DMS 273 (cell line): ENCODE results near the gene KLRC2.
"Not testable (repeated sequence)": the region's sequence is repeated elsewhere in the genome, so short reads cannot be mapped to it uniquely, and the experiment has no call there.

Experiments used
- DNase-seq: peaks from one replicate; lab custom pipeline; 2025; ENCODE audit not compliant: unreplicated experiment; lab: John Stamatoyannopoulos, UW

The KLRC2 gene

DNA sequence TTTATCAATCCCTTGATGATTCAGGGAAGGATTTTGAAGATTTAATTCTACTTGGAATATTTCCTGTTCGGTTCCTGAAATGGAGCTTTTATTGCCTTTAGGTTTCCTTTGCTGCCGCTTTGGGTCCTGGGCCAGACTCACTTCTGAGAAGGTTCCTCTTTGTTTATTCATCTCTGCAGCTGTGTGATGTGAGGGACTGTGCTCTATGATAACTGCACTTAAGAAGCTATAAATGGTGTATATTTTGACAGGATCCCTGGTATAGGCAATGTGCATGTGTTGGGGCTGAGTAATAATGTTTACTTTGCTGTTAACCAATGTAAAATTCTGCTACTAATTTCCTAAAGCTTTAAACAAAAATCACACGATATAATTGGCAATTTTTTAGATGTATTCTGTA, at the start of gene KLRC2:
TSS of gene KLRC2 (minus strand) at position 195 of the 400 bp plus-strand sequence. CDS start at position 171, 24 bp downstream.
- DNase-seq: not testable (repeated sequence)

DNA sequence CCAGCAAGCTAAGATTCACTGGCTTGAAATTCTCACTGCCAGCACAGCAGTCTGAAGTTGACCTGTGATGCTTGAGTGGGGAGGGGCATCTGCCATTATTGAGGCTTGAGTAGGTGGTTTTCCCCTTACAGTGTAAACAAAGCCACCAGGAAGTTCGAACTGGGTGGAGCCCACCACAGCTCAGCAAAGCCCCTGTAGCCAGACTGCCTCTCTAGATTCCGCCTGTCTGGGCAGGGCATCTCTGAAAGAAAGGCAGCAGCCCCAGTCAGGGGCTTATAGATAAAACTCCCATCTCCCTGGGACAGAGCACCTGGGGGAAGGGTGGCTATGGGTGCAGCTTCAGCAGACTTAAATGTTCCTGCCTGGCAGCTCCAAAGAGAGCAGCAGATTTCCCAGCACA, 46.1 kb upstream of the KLRC2 start:
- DNase-seq: not testable (repeated sequence)

DNA sequence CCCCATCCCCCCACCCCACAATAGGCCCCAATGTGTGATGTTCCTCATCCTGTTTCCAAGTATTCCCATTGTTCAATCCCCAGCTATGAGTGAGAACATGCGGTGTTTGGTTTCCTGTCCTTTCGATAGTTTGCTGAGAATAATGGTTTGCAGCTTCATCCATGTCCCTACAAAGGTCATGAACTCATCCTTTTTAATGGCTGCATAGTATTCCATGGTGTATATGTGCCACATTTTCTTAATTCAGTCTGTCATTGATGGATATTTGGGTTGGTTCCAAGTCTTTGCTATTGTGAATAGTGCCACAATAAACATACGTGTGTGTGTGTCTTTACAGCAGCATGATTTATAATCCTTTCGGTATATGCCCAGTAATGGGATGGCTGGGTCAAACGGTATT, 37.0 kb upstream of the KLRC2 start:
- not testable (repeated sequence) for DNase-seq

DNA sequence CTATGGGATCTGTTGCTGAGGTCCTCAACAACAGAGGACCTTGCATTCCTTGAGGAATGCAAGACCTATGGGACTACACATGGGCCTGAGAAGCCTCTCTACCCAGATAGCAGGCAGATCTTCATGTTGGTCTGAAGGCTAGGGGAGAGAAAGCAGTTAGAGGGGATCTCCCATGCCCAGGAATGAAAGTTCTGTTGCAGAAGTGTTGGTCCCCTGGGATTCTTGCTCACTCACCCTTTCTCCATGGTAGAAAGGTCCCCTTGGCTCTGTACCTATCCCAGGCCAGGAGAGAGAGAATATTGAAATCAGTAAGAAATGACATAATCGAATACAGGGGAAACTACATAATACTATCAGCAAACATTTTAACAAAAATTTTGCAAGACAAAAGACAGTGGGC, 33.9 kb upstream of the KLRC2 start:
- no peak for DNase-seq

DNA sequence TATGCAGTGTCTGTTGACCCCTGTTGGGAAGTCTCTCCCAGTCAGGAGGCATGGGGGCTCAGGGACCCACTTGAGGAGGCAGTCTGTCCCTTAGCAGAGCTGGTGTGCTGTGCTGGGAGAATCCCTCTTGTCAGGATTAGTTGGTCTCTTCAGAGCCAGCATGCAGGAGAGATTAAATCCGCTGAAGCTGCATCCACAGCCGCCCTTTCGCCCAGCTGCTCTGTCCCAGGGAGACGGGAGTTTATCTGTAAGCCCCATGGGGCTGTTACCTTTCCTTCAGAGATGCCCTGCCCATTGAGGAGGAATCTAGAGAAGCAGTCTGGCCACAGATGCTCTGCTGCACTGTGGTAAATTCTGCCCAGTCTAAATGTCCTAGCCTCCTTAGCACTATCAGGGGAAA, 30.5 kb upstream of the KLRC2 start:
- DNase-seq: no peak

DNA sequence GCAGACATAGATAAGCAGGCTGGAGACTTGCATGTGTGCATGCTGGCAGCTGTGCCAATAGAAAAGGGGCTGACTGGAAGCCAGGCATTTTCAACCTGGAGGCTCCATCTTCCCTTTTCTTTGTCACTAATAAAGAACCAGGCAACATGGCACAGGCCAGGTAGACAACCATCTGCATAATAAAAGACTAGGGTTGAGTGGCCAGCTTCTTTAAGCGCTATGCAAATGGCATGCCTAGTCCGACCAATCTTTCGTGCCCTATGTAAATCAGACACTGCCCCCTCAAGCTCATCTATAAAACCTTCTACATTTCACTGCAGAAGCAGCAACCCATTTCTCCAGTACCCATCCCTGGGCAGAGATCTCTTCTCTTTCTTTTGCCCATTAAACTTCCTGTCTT, 21.9 kb upstream of the KLRC2 start:
- no peak for DNase-seq

DNA sequence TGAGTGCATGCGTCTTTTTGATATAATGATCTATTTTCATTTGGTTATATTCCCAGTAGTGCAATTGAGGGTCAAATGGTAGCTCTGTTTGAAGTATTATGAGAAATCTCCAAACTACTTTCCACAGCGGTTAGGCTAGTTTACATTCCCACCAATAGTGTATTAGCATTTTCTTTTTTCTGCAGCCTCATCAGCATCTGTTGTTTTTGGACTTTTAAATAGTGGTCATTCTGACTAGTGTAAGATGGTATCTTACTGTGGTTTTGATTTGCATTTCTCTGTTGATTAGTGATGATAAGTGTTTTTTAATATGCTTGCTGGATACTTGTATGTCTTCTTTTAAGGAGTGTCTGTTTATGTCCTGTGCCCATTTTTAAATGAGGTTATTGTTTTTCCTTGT, 21.0 kb upstream of the KLRC2 start:
- DNase-seq: no peak

DNA sequence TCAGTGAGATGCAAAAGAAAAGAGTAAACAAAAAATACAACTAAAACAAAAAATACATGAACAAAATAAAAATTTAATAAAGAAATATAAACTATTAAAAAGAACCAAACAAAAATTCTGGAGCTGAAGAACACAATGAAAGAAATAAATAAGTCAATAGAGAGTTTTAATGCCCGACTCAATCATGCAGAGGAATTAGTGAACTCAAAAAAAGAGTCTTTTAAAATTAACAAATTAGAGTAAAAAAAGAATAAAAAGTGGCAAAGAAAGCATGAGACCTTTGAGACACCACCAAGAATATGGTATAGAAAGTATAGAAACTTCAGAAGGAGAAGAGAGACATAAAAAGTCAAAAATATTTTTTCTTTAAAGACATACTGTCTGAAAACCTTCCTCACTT, 20.0 kb upstream of the KLRC2 start:
- no peak for DNase-seq

DNA sequence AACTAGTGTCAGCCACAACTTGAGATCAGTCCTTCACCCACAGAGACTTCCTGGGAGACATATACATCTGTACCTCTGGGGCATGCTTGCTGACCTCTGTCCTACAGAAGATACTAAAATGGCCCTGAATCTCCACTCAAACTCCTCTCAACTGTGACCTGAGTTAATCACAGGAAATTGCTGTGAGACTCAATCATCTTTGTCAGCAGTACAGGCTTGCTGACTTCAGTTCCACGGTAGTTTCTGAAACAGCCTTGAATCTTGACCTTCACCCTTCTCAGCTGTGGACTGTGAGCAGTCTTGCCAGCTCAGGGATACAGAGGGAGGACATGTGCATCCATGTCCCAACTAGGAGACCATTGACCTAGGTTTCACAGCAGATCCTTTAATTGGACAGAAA, 18.7 kb upstream of the KLRC2 start:
- DNase-seq: no peak

DNA sequence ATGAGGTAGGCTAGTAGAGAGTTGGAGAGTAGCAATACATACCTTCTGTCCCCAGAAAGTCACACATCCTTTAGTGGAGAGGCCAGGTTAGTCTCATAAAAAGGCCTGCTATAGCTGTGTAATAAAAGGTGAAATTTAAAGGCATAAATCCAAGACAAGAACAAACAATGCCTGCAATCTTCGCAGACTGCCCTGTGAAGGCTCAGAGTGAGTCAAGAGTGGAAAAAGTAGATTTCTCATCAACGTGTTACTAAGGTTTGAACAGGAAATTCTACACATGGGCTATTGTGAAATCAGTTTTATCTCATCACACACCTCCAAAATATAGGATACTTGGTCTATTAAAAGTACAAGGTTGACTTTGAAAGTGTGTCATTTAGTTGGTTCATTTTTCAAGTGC, 17.3 kb upstream of the KLRC2 start, which contains the start of gene KLRC1:
TSS of gene KLRC1 (minus strand) at position 222 of the 400 bp plus-strand sequence. CDS start 2,221 bp downstream, outside the sequence.
- DNase-seq: no peak

DNA sequence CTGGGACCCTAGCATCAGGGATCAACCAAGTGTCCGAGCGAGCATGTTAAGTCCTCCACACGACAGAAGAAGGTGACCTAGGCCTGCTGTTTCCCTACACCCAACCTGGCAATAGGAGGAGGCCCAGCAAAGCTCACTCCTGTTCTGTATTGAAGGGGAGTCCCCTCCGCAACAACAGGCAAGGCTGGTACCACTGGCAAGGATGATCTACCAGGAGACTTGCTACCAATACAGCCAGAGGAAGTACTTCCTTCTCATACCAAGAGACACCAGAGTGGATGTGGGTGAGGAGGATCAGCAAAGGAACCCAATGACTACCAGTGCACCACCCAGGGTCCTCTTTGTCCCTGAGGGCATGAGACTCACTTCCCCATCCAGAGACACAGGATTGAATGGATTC, 12.4 kb upstream of the KLRC2 start:
- DNase-seq: no peak

DNA sequence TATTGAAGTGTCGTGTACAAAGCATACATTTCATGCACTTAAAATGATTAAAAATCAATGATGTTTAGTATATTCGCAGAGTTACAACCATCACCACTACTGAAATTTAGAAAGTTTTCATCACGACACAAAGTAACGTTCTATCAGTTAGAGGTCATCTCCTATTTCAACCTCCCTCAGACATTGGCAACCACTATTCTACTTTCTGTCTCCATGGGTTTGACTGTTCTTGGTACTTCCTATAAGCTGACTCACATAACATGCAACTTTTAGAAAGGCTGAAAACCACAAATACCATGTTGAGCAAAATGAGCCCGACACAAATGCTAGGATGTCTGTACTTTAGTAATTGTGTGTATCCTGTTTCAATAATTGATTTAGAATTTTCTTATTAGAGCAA, 10.2 kb upstream of the KLRC2 start:
- DNase-seq: not testable (repeated sequence)

DNA sequence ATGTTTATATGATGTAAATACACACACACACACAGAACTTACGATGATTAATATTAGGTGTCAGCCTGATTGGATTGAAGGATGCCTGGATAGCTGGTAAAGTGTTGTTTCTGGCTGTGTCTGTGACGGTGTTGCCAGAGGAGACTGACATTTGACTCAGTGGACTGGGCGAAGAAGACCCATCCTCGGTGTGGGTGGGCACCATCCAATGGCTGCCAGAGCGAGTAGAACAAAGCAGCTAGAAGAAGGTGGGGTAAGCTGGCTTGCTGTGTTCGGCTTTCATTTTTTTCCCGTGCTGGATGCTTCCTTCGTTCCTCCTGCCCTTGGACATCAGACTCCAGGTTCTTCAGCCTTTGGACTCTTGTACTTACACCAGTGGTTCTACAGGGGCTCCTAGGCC, 5.3 kb upstream of the KLRC2 start:
- not testable (repeated sequence) for DNase-seq

DNA sequence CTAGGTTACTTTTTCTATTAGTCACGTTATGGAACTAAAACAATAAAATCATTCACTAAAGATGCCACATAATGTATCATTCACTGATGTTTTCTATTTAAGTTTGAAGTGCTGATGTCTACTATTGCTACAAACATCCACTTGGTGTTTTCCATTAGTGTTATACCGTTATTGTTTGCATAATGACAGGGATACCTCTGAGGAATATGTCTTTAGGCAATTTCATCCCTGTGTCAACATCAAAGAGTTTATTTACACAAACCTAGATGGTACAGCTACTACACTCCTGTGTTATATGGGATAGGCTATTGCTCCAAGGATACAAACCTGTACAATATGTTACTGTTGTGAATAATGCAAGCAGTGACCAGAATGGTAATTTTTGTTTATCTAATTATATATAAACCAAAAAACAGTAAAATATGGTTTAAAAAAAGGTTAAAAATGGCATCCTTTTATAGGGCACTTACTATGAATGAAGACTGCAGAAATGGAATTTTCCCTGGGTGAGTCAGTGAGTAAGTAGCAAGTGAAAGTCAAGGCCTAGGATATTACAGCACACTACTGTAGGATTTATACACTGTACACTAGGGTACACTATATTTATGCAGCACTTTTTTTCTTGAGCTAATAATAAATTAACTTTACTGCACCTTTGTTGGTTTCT, 3.9 kb upstream of the KLRC2 start:
- not testable (repeated sequence) for DNase-seq

DNA sequence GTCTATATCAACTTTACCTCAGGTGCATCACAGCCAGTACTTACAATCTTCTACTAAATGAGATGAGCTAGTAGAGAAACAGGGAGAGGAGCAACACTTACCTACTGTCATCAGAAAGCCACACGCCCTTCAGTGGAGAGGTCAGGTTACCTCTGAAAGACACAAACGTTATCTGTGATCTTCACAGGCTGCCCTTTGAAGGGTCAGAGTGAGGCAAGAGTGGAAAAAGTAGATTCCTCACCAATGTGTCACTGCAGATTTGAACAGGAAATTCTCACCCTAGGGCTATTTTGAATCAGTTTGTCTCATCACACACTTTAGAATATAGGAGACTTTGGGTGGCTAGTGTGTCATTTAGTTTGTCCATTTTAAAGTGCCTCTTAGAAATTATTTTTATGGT, 1.8 kb upstream of the KLRC2 start:
- not testable (repeated sequence) for DNase-seq

DNA sequence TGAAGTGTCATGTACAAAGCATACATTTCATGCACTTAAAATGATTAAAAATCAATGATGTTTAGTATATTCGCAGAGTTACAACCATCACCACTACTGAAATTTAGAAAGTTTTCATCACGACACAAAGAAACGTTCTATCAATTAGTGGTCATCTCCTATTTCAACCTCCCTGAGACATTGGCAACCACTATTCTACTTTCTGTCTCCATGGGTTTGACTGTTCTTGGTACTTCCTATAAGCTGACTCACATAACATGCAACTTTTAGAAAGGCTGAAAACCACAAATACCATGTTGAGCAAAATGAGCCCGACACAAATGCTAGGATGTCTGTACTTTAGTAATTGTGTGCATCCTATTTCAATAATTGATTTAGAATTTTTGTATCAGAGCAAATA, 5.2 kb downstream of the KLRC2 start:
- DNase-seq: not testable (repeated sequence)

DNA sequence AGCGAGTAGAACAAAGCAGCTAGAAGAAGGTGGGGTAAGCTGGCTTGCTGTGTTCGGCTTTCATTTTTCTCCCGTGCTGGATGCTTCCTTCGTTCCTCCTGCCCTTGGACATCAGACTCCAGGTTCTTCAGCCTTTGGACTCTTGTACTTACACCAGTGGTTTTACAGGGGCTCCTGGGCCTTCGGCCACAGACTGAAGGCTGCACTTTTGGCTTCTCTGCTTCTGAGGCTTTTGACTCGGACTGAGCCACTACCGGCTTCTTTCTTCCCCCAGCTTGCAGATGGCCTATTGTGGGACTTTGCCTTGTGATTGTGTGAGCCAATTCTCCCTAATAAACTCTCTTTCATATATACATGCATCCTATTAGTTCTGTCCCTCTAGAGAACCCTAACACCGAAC, 9.9 kb downstream of the KLRC2 start:
- not testable (repeated sequence) for DNase-seq

DNA sequence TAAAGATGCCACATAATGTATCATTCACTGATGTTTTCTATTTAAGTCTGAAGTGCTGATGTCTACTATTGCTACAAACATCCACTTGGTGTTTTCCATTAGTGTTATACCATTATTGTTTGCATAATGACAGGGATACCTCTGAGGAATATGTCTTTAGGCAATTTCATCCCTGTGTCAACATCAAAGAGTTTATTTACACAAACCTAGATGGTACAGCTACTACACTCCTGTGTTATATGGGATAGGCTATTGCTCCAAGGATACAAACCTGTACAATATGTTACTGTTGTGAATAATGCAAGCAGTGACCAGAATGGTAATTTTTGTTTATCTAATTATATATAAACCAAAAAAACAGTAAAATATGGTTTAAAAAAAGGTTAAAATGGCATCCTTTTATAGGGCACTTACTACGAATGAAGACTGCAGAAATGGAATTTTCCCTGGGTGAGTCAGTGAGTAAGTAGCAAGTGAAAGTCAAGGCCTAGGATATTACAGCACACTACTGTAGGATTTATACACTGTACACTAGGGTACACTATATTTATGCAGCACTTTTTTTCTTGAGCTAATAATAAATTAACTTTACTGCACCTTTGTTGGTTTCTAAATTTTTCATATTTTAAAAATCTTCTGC, 11.4 kb downstream of the KLRC2 start:
- not testable (repeated sequence) for DNase-seq

DNA sequence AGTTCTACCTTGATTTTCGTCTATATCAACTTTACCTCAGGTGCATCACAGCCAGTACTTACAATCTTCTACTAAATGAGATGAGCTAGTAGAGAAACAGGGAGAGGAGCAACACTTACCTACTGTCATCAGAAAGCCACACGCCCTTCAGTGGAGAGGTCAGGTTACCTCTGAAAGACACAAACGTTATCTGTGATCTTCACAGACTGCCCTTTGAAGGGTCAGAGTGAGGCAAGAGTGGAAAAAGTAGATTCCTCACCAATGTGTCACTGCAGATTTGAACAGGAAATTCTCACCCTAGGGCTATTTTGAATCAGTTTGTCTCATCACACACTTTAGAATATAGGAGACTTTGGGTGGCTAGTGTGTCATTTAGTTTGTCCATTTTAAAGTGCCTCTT, 13.7 kb downstream of the KLRC2 start:
- DNase-seq: not testable (repeated sequence)

DNA sequence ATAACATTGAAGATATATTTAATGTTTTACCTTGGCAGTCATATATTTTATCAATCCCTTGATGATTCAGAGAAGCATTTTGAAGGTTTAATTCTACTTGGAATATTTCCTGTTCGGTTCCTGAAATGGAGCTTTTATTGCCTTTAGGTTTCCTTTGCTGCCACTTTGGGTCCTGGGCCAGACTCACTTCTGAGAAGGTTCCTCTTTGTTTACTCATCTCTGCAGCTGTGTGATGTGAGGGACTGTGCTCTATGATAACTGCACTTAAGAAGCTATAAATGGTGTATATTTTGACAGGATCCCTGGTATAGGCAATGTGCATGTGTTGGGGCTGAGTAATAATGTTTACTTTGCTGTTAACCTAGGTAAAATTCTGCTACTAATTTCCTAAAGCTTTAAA, 15.5 kb downstream of the KLRC2 start, which contains the start of gene KLRC3:
TSS of gene KLRC3 (minus strand) at position 262 of the 400 bp plus-strand sequence. CDS start at position 217, 45 bp downstream.
- not testable (repeated sequence) for DNase-seq

DNA sequence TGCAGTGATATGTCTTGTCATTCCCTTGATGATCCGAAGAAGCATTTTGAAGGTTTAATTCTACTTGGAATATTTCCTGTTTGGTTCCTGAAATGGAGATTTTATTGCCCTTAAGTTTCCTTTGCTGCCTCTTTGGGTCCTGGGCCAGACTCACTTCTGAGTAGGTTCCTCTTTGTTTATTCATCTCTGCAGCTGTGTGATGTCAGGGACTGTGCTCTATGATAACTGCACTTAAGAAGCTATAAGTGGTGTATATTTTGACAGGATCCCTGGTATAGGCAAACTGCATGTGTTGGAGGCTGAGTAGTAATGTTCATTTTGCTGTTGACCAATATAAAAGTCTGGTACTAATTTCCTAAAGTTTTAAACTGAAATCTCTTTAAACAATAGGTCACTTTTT, 26.4 kb downstream of the KLRC2 start, which contains the start of gene KLRC4:
TSS of gene KLRC4 (minus strand) at position 366 of the 400 bp plus-strand sequence. CDS start at position 184, 182 bp downstream.
- DNase-seq: no peak

DNA sequence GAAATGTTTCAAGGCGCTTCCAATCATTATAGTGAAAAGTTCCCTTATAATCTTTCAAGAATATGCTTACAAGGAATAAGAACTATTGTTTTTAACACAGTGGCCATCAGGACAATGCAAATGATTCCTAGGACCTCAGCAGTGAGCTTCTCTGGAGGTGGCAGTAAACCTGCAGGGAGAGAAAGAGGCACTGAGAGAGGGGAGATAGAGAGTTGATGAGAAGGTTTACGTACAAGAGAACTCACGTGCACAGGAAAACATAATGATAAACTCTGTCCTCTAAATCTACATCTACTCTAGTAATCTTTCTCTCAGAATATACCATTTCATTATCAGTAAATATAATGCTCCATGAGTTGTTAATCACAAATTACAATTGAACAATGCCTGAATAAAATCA, 27.0 kb downstream of the KLRC2 start:
- no peak for DNase-seq
